ENCODE results near the gene ARL3. TPM values are rescaled to one million over a fixed set of nuclear protein-coding genes. Genes with fewer than 3 reads are reported as not detected.

Gene ARL3
- total RNA-seq, 2 donors from 2014 or later: 3.2 to 3.7 TPM

DNA sequence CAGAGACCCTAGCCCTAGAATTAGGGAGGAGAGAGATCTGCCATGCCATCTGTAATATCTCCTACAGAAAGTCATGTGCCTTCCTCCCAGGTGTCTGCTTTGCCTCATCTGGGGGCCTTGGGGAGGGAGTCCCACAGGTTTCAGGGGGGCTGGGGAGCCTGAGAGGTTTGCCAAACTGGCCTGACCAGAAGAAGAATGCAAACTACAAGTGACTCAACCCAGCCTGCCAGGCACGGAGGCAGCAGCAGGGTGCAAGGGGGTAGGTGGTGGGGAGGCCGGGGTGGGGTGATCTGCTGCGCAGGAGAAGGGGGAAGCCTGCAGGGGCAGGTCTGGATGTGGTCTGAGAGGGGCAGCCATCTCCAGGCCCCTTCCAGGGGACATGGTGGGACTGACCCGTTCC, 79.5 kb downstream of the ARL3 start:
- no peaks in the 10 kb centered on the region for H3K27me3 Mint-ChIP-seq
- ATAC-seq (no peak), DNase-seq (no peak)
- peak overlapping the region; percentile 95 for H3K27ac Mint-ChIP-seq
- peaks cover 5% of the 10 kb centered on the region for H3K36me3 Mint-ChIP-seq (ENCODE audit: low read depth)
- peaks cover 43% of the 10 kb centered on the region for H3K4me1 Mint-ChIP-seq
- H3K4me3 Mint-ChIP-seq: no peak overlapping the region
- no peaks in the 10 kb centered on the region for H3K9me3 ChIP-seq (ENCODE audit: control insufficient read depth, low read length, poor library complexity, severe bottlenecking)

DNA sequence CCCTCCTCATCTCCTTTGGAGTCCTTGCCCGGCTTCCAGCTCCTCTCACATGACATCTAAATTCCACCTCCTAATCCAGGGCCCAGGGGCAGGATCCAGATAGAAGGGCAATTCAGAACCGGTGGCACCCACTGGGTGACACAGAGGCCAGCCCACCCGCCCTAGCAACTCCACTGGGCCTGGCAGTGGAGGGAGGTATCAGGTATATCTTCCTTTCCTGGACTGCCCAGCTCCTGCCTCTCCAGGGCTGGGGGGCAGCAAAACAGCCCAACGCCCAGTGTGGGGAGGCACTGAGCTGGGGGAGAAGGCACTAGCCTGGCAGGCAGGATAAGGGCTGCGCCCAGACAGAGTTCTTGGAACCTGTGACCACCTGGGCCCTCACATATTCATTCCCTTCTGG, 80.3 kb downstream of the ARL3 start:
- H3K4me3 Mint-ChIP-seq: peak overlapping the region; percentile 68
- H3K27me3 Mint-ChIP-seq: no peaks in the 10 kb centered on the region
- H3K36me3 Mint-ChIP-seq (ENCODE audit: low read depth): peaks cover 5% of the 10 kb centered on the region
- H3K27ac Mint-ChIP-seq: peak overlapping the region; percentile 95
- H3K4me1 Mint-ChIP-seq: peaks cover 38% of the 10 kb centered on the region
- DNase-seq (no peak), ATAC-seq (no peak)
- H3K9me3 ChIP-seq (ENCODE audit: control insufficient read depth, low read length, poor library complexity, severe bottlenecking): no peaks in the 10 kb centered on the region

DNA sequence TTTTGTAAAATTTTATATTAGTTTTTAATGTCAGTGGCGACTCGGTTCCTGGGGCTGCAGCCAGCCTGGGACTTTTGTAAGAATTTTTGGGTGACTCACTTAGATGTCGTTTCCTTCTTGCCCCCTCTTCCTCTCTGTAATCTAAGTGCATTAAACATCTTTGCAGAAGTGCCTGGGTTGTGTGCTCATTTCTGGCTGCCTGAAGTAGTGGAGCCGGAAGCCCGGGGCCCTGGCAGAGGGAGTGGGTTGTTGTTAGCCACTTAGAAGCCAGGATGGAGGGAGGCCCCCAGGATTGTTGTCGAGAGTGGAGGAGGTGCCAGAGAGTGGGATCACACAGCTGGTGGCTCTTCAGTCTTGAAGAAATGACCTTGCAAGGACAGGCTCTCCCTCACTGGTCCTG, 80.9 kb downstream of the ARL3 start:
- peak overlapping the region; percentile 68 for H3K4me3 Mint-ChIP-seq
- peak overlapping the region; percentile 95 for H3K27ac Mint-ChIP-seq
- ATAC-seq (peak; percentile 47), DNase-seq (no peak)
- H3K9me3 ChIP-seq (ENCODE audit: control insufficient read depth, low read length, poor library complexity, severe bottlenecking): no peaks in the 10 kb centered on the region
- H3K27me3 Mint-ChIP-seq: no peaks in the 10 kb centered on the region
- H3K4me1 Mint-ChIP-seq: peaks cover 37% of the 10 kb centered on the region
- H3K36me3 Mint-ChIP-seq (ENCODE audit: low read depth): peaks cover 5% of the 10 kb centered on the region

DNA sequence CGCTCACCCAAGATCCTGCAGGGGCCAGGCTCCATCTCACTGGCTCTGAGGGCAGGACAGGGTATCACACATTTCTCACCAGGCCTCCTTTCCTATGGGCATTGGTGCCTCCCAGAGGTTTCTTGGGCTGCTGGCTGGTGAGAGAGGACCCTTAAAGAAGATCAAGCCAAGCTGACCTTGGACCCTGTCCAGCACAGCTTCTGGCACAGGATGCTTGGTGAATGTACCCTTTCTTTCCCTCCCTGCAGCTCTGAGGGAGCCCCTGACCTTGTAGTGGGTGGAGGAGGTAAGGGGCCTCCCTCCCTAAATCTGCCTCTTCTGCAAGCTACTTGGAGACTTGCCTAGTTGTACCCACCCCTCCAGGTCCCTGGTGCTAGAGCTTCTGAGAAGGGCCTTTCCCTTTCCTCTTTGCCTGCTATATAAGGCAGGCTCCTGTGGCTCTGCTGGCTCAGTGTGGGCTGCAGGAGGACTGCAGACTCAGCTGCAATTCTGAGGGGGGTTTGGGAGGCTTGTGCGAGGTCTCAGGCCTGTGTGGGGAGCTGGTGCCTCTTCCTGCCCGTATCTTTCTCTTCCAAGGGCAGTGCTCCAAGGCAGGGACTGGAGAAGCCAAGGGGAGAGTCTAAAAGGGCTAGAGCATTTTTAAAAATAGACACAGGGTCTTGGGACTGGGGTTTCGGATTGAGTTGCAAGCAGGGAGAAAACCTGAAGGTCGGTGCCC, 81.6 kb downstream of the ARL3 start:
- DNase-seq (no peak), ATAC-seq (peak; percentile 35)
- no peaks in the 10 kb centered on the region for H3K27me3 Mint-ChIP-seq
- H3K27ac Mint-ChIP-seq: peak overlapping the region; percentile 95
- peaks cover 5% of the 10 kb centered on the region for H3K36me3 Mint-ChIP-seq (ENCODE audit: low read depth)
- peaks cover 37% of the 10 kb centered on the region for H3K4me1 Mint-ChIP-seq
- no peaks in the 10 kb centered on the region for H3K9me3 ChIP-seq (ENCODE audit: control insufficient read depth, low read length, poor library complexity, severe bottlenecking)
- peak overlapping the region; percentile 68 for H3K4me3 Mint-ChIP-seq

DNA sequence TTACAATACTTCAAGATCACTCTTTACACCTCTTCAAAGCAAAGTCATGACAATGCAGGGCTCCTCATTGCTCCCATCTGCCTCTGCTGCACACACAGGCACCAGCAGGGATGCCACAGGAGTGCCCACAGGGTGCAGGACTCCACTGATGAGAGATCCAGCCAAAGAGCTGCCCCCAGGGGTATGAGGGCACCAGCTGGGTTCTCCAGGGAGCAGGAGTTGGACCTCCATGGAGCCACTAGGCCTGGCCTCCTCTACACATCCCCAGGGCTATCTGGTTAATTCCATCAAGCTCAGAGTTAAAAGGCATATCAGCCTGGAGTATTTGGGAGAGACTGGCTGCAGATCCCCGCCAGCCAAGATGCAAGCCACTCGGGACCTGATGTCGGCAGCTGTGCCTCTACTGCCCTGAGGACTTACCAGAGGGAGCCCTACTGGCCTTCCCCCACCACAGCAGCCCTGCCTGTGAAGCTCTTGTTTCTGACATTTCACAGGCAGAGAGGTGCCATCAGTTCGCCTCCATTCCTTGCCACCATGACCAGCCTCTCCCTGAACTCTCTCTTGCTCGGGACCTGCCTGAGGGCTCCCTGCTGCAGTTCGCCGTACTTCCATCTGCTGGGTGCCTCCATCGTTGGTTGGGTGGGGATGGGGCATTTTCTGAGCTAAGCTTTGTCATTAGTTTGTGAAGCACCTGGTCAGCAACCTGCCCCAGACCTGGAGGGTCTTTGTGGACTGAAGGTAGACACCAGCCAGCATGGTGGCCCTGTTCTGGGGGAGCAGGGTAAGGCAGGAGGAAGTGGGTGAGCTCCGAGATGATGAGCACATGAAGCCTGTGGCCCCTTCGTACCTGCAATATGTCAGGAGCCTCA, 82.4 kb downstream of the ARL3 start:
- Mint-ChIP-seq H3K27ac (peak overlapping the region; percentile 95), H3K4me1 (peaks cover 35% of the 10 kb centered on the region), H3K27me3 (no peaks in the 10 kb centered on the region), H3K4me3 (no peak overlapping the region), H3K36me3 (ENCODE audit: low read depth) (peaks cover 5% of the 10 kb centered on the region)
- no peaks in the 10 kb centered on the region for H3K9me3 ChIP-seq (ENCODE audit: control insufficient read depth, low read length, poor library complexity, severe bottlenecking)
- ATAC-seq (no peak), DNase-seq (no peak)

DNA sequence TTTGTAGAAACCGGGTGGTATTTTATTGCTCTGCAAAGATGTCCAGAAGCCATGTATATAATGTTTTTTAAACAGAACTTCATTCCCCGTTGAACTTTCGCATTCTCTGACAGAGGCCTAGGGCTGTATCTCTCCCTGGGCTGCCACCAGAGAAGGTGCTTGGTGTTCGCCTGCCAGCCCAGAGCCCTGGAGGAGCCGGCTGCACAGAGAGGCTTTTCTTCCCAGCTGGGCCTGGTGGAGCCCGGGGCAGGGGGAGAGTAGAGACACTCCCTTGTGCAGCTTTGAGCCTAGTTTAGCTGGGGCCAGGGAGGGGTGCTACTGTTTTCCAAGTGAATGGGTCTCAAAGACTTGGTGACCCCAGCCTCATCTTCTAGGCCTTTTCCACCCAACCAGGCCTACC, 83.5 kb downstream of the ARL3 start:
- no peak overlapping the region for H3K27ac Mint-ChIP-seq
- H3K36me3 Mint-ChIP-seq (ENCODE audit: low read depth): peaks cover 5% of the 10 kb centered on the region
- peaks cover 29% of the 10 kb centered on the region for H3K4me1 Mint-ChIP-seq
- DNase-seq (no peak), ATAC-seq (no peak)
- H3K4me3 Mint-ChIP-seq: no peak overlapping the region
- no peaks in the 10 kb centered on the region for H3K27me3 Mint-ChIP-seq
- H3K9me3 ChIP-seq (ENCODE audit: control insufficient read depth, low read length, poor library complexity, severe bottlenecking): no peaks in the 10 kb centered on the region

DNA sequence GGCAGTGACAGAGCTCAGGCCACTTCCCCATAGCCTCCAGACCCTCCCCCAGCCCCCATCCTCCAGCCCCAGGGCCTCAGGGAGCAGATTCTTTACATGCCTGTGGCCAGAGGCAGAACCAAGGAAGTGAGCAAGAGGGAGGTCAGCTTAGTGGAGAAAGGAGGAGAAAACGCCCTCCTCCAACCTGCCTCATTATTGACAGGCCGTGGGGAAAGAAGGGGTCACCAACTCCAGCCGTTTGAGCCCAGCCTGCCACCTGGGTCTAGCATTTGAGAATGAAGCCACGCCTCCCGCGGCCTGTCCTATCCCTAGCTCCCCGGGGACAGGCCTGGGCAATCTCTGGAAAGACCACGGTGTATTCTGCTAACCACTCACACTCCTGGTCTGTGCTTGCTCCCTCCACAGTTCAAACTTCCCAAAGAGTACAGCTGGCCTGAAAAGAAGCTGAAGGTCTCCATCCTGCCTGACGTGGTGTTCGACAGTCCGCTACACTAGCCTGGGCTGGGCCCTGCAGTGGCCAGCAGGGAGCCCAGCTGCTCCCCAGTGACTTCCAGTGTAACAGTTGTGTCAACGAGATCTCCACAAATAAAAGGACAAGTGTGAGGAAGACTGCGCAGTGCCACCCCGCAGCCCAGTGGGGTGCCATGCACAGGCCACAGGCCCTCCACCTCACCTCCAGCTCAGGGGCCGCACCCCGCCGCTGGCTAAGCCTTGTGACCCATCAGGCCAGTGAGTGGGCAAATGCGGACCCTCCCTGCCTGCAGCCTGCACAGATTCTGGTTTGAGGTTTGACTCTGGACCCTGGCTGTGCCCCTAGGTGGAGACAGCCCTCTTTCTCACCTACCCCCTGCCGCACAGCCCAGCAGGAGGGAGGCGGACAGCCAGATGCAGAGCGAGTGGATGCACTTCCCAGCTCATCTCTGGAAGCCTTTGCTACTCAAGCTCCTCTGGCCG, 84.3 kb downstream of the ARL3 start:
- DNase-seq (no peak), ATAC-seq (no peak)
- Mint-ChIP-seq H3K27ac (no peak overlapping the region), H3K4me1 (peaks cover 23% of the 10 kb centered on the region), H3K4me3 (no peak overlapping the region), H3K36me3 (ENCODE audit: low read depth) (peaks cover 5% of the 10 kb centered on the region), H3K27me3 (no peaks in the 10 kb centered on the region)
- no peaks in the 10 kb centered on the region for H3K9me3 ChIP-seq (ENCODE audit: control insufficient read depth, low read length, poor library complexity, severe bottlenecking)

DNA sequence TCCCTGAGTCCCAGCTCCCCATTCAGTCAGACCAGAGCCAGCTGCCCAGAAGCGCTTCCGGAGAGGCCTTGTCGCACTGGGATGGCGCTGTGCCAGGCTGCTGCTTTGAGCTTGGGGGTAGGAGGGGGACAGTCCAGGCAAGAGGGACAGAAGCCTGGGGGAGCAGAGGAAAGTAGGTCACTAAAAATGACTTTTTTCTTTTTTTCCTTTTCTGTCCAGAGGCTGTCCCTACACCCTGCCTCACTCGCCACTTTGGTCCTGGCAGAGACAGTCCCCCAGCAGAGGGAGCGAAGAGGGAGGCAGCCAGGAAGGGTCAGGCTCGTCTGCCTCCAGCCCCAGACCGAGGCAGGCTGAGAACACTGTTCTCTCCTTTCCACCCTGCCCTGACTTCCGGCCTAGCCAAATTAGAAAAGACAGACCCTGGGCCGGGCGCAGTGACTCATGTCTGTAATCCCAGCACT, 85.7 kb downstream of the ARL3 start:
- Mint-ChIP-seq H3K4me1 (peaks cover 18% of the 10 kb centered on the region), H3K27me3 (no peaks in the 10 kb centered on the region), H3K36me3 (ENCODE audit: low read depth) (peaks cover 5% of the 10 kb centered on the region), H3K27ac (peak overlapping the region; percentile 72), H3K4me3 (no peak overlapping the region)
- no peaks in the 10 kb centered on the region for H3K9me3 ChIP-seq (ENCODE audit: control insufficient read depth, low read length, poor library complexity, severe bottlenecking)
- no peak for DNase-seq
- no peak for ATAC-seq

DNA sequence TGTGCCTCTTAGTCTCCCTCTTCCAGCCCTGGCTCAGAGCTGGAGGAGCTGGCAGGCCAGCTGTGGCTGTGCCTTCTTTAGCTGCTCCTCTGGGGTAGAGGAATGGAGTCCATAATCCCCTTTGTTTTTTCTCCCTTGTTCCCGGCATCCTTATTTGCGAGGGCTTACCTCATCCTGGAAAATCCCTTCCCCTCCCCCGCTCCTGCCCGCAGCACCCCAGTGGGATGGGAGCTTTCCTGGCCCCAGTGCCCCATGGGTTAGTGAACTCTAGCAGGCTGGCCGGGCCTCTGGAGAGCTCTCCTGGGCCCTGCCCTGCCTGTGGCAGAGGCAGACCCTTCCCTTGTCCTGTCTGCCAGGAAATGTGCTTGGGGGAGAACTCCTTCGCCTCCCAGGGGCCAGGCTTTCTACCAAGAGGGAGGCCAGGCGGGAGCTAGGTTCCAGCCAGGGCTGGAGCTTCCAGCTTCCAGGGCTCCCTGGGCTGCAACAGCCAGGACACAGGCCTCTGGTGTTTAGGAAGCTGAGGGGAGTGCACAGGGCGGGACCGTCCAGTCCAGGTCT, 86.4 kb downstream of the ARL3 start:
- H3K27ac Mint-ChIP-seq: peak overlapping the region; percentile 72

DNA sequence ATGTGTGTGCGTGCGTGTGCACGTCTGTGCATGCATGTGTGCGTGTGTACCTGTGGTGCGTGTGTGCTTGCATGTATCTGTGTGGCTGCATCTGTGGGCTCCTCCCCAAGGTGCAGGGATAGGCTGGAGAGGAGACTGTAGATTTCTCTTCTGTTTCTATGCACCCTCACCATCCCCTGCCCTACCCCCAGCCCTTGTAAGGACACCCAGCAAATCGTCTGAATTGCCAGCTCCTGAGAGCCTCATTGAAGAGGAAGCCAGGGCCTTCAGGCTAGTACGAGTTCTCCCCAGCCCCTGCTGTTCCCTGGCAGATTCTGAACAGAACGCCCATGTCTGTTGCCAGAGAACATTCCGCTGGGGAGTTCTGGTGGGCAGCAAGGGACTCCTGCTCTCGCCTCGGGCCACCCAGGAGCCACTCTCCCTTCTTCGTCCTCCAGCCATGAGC, 86.9 kb downstream of the ARL3 start:
- H3K36me3 Mint-ChIP-seq (ENCODE audit: low read depth): peaks cover 5% of the 10 kb centered on the region
- ATAC-seq (no peak), DNase-seq (no peak)
- H3K4me1 Mint-ChIP-seq: peaks cover 8% of the 10 kb centered on the region
- no peaks in the 10 kb centered on the region for H3K9me3 ChIP-seq (ENCODE audit: control insufficient read depth, low read length, poor library complexity, severe bottlenecking)
- H3K27ac Mint-ChIP-seq: peak overlapping the region; percentile 72
- no peaks in the 10 kb centered on the region for H3K27me3 Mint-ChIP-seq
- no peak overlapping the region for H3K4me3 Mint-ChIP-seq

More for the DNA sequence above, 86.4 kb downstream of the ARL3 start:
- DNase-seq (no peak), ATAC-seq (no peak)
- no peak overlapping the region for H3K4me3 Mint-ChIP-seq
- H3K27me3 Mint-ChIP-seq: no peaks in the 10 kb centered on the region
- peaks cover 5% of the 10 kb centered on the region for H3K36me3 Mint-ChIP-seq (ENCODE audit: low read depth)
- no peaks in the 10 kb centered on the region for H3K9me3 ChIP-seq (ENCODE audit: control insufficient read depth, low read length, poor library complexity, severe bottlenecking)
- H3K4me1 Mint-ChIP-seq: peaks cover 13% of the 10 kb centered on the region

DNA sequence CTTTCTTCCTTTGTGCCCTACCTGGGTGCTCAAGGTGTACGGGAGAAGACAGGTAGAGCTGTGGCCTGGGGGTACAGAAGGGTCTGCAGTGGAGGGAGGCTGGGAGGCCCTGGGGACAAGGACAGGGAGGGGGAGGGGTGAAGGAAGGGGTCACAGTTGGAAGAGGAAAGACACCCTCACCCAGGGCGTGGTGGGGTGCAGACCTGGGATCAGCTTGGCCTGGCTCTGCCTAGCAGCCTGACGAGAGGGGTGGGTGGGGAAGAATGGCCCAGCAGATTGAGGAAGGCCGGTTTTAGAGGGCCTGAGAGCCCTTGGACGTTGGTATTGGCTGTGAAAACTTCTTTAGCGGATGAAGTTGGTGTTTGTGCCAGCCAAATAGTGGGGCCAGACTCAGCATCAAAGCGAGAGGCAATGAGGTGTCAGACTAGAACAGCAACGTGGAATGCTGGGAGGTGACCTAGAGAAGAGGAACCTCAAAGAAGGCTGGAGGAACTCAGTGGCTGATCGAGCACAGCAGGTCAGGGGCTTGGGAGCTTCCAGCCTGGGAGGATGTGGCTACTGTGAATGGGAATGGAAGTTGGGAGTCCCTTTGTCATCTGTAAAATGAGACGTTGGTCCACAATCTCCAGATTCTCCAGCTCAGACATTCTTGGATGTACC, 88.0 kb downstream of the ARL3 start:
- DNase-seq (no peak), ATAC-seq (no peak)
- Mint-ChIP-seq H3K27ac (no peak overlapping the region), H3K4me1 (peaks cover 7% of the 10 kb centered on the region), H3K4me3 (no peak overlapping the region), H3K36me3 (ENCODE audit: low read depth) (peaks cover 2% of the 10 kb centered on the region), H3K27me3 (no peaks in the 10 kb centered on the region)
- H3K9me3 ChIP-seq (ENCODE audit: control insufficient read depth, low read length, poor library complexity, severe bottlenecking): no peaks in the 10 kb centered on the region

All from T-helper 17 cell (primary cell).